GM18517 (cell line): ENCODE data around the gene PGBD5.

Experiments used
- ATAC-seq: cut with Tn5 transposase; IDR thresholded peaks from one replicate; pipeline ENCODE4 v1.9.1; 2021; ENCODE audit warnings: mild to moderate bottlenecking, moderate library complexity; ENCODE audit not compliant: unreplicated experiment

The PGBD5 gene

GRCh38 chr1:230284891-230285290 lies 141.2 kb downstream of the PGBD5 start:
- no peak for ATAC-seq

GRCh38 chr1:230283678-230284077 lies 142.5 kb downstream of the PGBD5 start:
- no peak for ATAC-seq

- no peak for ATAC-seq
Measured at GRCh38 chr1:230282157-230282556, 144.0 kb downstream of the PGBD5 start.

DNA sequence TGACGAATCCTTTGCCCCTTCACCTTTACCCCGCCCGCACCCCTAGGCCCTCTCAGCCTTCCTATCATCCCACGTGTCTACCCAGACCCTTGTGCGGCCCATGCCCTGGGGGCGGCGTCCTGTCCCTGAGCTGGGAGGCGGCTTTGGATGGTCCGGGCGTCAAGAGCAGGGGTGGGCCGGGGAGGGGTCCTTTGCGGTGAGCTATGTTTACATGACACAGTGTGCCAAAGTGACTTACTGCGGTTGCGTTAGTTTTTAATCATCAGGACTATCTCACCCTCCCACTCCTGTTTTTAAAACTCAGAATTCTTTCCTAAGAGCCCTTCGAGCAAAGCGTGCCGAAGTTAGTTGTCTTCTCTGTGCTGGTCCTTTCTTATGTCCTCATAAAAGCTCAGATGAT lies 144.6 kb downstream of the PGBD5 start:
- ATAC-seq = no peak

DNA sequence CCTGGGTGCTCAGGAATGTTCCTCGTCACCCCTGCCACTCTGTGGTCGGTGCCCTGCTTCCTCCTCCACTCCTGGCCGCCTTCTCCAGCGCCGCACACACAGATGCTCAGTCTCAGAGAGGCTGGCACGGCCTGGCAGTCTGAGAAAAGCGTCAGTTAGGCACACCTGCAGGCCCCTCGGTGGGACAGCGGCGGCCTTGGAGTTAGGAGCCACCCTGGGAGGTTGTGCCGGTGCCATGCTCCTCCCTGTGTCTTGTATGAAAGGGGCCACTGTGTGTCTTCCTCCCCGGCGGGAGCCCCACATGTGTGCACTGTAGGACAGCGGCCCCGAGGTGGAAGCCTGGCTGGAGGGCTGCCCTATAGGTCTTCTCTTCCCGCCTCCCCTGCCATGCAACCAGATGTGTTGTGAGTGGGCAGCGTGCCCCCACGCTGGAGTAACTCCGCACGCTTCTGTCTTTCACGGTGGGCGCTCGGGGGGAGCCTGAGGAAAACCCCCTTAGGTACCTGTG lies 145.2 kb downstream of the PGBD5 start:
- ATAC-seq = no peak

GRCh38 chr1:230280054-230280795 lies 145.9 kb downstream of the PGBD5 start:
- no peak for ATAC-seq

DNA sequence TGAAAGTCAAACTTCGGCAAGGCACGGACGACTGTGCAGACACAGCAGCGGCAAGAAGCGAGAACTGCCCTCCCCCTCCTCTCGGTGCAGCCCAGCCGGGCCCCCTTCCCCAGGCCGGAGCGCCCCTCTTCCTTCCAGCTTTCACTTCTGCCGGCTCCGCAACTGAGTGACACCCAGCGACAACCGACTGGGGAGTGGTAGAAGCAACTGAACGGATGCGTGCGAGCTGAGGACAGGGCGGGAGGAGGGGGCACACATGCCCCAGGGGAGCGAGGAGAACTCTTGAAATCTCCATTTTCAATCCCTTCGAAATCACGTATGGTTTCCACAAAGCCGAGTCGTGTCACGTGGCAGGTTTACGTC lies 146.6 kb downstream of the PGBD5 start:
- no peak for ATAC-seq

- no peak for ATAC-seq
Measured at GRCh38 chr1:230278871-230279582, 147.1 kb downstream of the PGBD5 start.

DNA sequence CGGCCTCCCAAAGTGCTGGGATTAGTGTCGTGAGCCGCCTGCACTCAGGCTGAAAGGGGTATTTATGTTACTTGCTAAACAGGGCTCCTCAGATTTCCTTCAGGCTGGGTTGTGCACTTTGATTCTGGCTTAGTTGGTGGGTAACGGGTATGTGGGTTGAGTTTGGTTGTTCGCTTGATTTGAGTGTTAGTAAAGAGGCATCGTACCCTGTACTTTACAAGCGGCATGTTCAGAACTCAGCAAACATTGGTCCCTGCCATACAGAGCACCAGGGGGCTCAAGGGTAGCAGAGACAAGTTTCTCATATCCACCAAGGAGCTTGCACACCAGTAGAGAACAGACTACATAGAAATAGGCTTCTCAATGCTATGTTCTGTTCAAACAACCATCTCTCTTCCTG lies 147.8 kb downstream of the PGBD5 start:
- no peak for ATAC-seq

DNA sequence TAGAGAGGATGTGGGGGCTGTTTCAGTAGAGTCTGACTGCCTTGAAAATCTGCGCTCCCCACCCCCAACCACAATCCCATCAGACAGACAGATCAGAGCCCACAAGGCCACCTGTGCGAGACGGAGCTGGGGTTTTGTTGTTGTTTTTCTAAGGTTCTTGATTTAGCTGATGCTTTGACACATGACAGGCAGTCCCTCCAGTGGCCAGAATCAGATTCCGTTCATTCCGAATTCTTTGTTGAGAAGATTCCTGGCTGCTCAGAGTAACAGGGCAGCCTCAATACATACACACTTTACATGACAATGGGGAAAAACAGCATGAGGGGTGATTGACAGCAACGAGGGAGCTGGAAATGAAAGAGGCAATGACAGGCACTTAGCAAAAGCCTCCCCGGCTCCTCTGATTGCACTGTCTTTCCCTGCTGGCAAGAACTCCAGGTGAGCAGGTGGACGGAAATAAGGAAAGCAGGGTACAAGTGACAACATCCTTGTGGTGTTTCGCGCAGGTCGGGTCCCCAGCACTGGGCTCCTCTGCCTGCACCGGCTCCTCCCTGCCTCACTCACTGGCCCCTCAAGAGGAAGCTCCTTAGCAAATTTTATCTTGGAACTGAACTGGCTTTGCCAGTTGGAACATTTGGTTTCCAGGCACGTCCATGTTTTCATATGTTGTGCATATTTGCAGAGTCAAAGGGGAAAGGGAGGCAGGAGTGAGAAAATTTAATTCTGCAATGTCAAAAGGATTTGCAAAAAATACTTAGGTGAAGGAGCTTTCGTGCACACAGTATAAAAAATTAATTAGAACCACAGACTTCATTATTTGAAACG lies 148.7 kb downstream of the PGBD5 start:
- no peak for ATAC-seq

DNA sequence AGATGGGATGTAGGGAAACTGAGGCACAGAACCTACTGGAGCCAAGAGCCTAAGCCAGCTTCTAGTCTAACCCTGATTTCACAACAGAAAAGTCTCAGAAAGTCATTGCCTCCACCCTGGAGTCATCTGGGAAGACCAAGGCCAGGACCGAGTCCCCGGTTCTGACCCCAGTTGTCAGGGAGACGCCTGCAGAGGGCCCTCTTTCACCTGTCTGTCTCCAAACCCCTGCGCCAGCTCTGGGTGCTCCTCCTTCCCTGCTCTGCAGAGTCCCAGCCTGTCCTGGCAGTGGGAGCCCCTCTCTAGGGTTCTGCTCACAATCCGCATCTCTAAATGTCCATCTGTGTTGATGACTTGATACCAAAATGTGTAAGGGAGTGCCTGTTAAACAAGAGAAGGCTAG lies 149.7 kb downstream of the PGBD5 start:
- no peak for ATAC-seq

GRCh38 chr1:230274254-230274653 lies 151.9 kb downstream of the PGBD5 start:
- no peak for ATAC-seq

GRCh38 chr1:230273141-230273710 lies 152.9 kb downstream of the PGBD5 start:
- no peak for ATAC-seq

DNA sequence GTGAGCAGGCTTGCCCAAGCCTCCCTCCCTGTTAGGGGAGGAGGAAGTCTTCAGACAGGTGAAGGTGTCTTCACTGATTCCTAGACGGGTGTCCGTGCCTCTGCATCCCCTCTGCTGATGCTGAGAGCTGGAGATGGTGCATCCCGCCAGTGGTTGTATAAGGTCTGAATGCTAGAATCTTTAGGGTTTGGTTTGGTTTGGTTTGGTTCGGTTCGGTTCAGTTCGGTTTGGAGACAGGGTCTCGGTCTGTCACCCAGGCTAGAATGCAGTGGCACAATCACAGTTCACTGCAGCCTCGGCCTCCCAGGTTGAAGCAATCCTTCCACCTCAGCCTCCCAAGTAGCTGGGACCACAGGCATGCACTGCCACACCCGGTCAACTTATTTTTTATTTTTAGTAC lies 153.6 kb downstream of the PGBD5 start:
- no peak for ATAC-seq

DNA sequence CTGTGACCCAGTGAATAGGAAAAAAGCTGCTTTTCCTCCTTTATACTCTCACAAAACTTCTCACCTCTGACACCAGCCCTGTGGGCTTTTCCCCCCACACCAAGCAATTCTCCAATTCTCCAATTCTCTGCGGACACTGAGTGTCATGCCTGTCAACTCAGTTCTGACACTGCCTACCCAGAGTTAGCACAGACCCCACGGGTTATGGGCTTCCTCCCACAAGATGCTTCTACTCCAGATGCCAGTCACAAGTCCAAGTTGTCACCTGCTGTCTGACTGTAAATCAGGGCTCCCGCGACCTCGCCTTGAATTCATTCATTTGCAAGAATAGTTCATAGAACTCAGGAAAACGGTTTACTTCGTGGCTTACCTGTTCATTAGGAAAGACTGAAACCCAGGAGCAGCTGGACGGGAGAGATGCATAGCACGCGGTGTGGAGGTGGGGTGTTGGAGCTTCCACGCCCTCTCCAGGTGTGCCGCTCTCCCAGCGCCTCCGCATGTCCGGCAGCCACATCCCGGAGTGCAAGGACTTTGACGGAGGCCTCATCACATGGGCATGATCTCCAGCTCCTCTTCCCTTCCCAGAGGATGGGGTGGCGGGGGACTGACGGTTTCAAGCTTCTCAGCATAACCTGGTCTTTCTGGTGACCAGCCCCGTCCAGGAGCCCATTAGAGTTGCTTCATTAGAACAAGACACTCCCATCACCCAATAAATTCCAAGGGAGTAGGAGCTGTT lies 154.7 kb downstream of the PGBD5 start:
- ATAC-seq = no peak

- ATAC-seq = no peak
Measured at GRCh38 chr1:230270559-230271281, 155.4 kb downstream of the PGBD5 start.

- no peak for ATAC-seq
Measured at GRCh38 chr1:230270185-230270558, 156.0 kb downstream of the PGBD5 start.

GRCh38 chr1:230268371-230269170 lies 157.6 kb downstream of the PGBD5 start:
- no peak for ATAC-seq
